OCI-LY3 (cell line): ENCODE data around the gene ZBTB18.

ENCODE experiments used
- EZH2phosphoT487 ChIP-seq: fragments of 200-600 bp; shearing (Covaris generic); IDR thresholded peaks from 2 replicates; pipeline ENCODE4 v1.6.1; 2018; ENCODE audit warnings: antibody characterized with exemption, mixed run types, low read depth
- TF ChIP-seq, protein P1 (sequence below): fragments of 200-600, 300-600 bp; sonication (generic); IDR thresholded peaks from 2 replicates; pipeline ENCODE4 v1.5.1; 2014; ENCODE audit warnings: antibody characterized with exemption, low read length, low read depth

DNA sequence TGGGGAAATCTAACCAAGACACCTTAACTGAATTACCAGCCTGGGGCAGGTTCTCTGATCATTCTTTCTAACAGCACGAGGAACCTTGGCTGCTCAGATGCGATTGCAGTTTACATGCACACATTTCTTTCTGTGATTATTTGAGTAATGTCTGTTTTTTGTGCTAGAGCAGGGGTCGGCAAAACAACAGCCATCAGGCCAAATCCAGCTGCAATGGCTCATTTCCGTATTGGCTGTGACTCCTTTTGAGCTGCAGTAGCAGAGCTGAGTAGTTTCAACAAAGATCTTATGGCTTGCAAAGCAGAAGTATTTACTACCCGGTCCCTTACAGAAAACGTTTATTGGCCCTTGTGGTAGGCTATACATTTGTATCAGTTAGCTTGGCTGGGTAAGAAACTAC is 37.1 kb downstream of the ZBTB18 start:
- no peak for TF ChIP-seq EZH2phosphoT487
- TF ChIP-seq, protein P1, sequence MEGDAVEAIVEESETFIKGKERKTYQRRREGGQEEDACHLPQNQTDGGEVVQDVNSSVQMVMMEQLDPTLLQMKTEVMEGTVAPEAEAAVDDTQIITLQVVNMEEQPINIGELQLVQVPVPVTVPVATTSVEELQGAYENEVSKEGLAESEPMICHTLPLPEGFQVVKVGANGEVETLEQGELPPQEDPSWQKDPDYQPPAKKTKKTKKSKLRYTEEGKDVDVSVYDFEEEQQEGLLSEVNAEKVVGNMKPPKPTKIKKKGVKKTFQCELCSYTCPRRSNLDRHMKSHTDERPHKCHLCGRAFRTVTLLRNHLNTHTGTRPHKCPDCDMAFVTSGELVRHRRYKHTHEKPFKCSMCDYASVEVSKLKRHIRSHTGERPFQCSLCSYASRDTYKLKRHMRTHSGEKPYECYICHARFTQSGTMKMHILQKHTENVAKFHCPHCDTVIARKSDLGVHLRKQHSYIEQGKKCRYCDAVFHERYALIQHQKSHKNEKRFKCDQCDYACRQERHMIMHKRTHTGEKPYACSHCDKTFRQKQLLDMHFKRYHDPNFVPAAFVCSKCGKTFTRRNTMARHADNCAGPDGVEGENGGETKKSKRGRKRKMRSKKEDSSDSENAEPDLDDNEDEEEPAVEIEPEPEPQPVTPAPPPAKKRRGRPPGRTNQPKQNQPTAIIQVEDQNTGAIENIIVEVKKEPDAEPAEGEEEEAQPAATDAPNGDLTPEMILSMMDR = no peak
